ENCODE data around the gene LRWD1.
"Not testable (repeated sequence)": the region's sequence is repeated elsewhere in the genome, so short reads cannot be mapped to it uniquely, and the experiment has no call there.

LRWD1 gene

DNA sequence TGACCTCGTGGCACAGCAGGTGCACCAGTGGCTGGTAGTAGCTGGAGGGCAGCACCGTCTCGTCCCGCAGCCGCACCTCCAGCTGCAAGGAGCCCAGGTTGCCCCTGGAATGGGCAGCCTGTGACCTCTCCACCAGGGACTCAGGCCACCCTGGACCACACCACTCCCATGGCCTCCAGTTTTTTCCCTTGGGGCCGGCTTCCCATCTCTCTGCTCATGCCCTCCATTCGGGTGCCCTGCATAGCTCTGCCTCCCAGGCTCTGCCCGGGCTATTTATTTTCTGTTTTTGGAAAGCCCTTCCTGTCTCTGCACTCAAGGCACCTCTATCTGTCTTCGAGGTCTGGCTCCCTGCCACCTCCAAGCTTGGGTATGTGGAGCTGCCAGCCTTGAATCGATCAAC is 32.1 kb downstream of the LRWD1 start:
- not testable (repeated sequence) for DNase-seq (ENCODE audit: low read depth in 2 of 2)

- DNase-seq (ENCODE audit: low read depth in 2 of 2) = not testable (repeated sequence)
Measured at GRCh38 chr7:102497308-102497707, 32.5 kb downstream of the LRWD1 start.

DNA sequence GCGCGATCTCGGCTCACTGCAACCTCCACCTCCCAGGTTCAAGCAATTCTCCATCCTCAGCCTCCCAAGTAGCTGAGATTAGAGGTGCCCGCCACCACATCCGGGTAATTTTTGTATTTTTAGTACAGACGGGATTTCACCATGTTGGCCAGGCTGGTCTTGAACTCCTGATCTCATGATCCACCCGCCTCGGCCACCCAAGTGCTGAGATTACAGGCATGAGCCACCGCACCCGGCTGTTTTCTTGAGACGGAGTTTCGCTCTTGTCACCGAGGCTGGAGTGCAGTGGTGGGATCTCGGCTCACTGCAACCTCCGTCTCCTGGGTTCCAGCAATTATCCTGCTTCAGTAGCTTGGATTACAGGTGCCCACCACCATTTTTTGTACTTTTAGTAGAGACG is 33.5 kb downstream of the LRWD1 start:
- not testable (repeated sequence) for DNase-seq (ENCODE audit: low read depth in 2 of 2)

DNA sequence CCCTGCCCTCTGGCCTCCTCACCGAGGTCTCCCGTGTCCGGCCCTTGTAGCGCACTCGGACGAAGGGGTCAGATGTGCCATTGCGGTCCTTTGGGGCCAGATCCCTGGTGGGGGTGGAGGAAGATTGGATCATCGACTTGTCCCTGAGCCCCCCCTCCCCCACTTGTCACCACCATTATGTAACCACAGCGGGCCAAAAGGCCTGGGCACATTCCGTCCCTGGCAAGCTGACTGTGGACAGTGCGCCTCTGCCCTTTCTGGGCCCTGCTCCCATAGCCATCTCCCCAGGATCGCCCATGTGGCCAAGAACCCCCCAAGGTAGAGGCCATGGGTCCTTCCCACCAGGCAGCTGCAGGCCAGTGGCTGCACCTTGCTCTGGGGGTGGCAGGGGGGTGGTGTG is 38.4 kb downstream of the LRWD1 start:
- not testable (repeated sequence) for DNase-seq (ENCODE audit: low read depth in 2 of 2)

- DNase-seq (ENCODE audit: low read depth in 2 of 2) = not testable (repeated sequence)
Measured at GRCh38 chr7:102505298-102506185, 40.8 kb downstream of the LRWD1 start.

GRCh38 chr7:102507410-102508088 is 42.8 kb downstream of the LRWD1 start:
- DNase-seq (ENCODE audit: low read depth in 2 of 2) = not testable (repeated sequence)

DNA sequence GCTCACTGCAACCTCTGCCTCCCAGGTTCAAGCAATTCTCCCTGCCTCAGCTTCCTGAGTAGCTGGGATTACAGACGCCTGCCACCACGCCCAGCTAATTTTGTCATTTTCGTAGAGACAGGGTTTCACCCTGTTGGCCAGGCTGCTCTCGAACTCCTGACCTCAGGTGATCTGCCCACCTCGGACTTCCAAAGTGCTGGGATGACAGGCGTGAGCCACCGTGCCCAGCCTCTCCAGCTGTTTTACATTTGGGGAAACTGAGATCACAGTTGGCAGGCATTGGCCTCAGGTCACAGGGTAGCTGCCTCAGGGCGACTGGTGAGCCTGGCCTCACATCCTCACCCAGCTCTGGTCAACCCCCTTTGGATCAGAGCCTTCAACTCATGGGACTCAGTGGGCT is 45.8 kb downstream of the LRWD1 start:
- DNase-seq (ENCODE audit: low read depth in 2 of 2) = not testable (repeated sequence)

GRCh38 chr7:102511860-102512522 is 47.2 kb downstream of the LRWD1 start:
- not testable (repeated sequence) for DNase-seq (ENCODE audit: low read depth in 2 of 2)

- not testable (repeated sequence) for DNase-seq (ENCODE audit: low read depth in 2 of 2)
Measured at GRCh38 chr7:102512642-102513221, 47.9 kb downstream of the LRWD1 start.

- not testable (repeated sequence) for DNase-seq (ENCODE audit: low read depth in 2 of 2)
Measured at GRCh38 chr7:102514881-102515721, 50.3 kb downstream of the LRWD1 start.

- DNase-seq (ENCODE audit: low read depth in 2 of 2) = not testable (repeated sequence)
Measured at GRCh38 chr7:102515889-102516288, 51.1 kb downstream of the LRWD1 start.

DNA sequence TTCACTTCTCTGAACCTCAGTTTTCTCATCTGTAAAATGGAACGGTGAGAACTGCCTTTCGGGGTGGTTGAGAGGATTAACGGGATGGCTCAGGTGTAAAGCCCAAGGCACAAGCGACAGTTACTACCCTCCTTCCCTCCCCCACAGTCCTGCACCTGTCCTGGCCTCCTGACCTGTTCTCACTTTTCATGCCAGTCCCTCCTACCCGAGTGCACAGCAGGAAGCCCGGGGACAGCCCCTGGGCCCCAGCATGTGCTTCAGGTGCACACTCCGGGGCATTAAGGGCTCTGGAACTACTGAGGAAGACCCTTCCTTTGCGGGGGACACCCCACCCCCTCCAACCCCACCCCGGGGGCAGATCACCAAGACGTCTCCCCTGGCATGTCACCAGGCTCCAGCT is 52.2 kb downstream of the LRWD1 start:
- DNase-seq (ENCODE audit: low read depth in 2 of 2) = not testable (repeated sequence)

DNA sequence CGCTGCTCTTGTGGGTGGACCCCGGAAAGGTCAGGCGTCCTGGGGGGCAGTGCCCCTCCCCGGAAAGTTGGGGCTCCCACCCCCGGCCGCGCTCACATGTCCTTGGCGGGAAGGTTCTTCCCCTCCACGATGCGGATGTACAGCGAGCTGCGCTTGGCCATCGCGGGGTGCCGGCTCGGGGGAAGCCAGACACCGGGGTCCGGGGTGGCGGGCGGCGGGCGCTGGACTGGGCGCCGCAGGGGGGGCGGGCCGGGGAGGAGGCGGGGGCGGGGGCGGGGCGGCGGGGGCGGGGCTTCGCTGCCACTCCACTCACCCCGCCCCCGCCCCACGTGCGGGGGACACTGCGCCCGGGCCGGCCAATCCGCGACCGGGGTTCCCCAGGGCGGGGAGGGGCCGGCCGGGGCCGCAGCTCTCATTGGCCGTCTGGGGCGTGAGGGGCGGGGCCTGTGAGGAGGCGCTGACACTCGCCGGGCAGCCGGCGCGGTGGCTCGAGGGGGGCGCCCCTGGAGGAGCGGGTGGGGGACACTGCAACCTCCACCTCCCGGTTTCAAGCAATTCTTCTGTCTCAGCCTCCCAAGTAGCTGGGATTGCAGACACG is 52.9 kb downstream of the LRWD1 start, which contains the start of gene RASA4B:
RASA4B (minus strand) TSS at position 228 of the 598 bp plus-strand sequence; CDS start at position 161, 67 bp downstream.
- DNase-seq (ENCODE audit: low read depth in 2 of 2) = not testable (repeated sequence)

GRCh38 chr7:102520797-102521196 is 56.0 kb downstream of the LRWD1 start:
- DNase-seq (ENCODE audit: low read depth in 2 of 2) = not testable (repeated sequence)
